Measurements from ENCODE around the gene STING1. TPM values are rescaled to one million over a fixed set of nuclear protein-coding genes. Genes with fewer than 3 reads are reported as not detected.

The STING1 gene
- total and polyA plus RNA-seq, 2 experiments from 2014 or later = 7.7 to 17.0 TPM

DNA sequence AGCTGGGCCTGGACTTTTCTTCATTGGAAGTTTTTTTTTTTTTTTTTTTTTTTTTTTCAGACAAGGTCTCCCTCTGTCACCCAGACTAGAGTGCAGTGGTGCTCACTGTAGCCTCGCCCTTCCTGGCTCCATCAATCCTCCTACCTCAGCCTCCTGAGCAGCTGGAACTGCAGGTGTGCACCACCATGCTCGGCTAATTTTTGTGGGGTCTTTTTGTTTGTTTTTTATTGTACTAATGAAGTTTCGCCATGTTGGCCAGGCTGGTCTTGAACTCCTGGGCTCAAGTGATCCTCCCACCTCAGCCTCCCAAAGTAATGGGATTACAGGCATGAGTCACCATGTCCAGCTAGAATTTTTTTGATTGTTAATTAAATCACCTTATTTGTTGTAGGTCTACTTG, 46.9 kb downstream of the STING1 start:
- H3K9me3 ChIP-seq (ENCODE audit: low read depth) = no peaks in the 10 kb centered on the region
- TF ChIP-seq EZH2phosphoT487 (IDR thresholded peaks at IDR 0.05; ENCODE audit: low read depth, severe bottlenecking, unreplicated experiment) (no peak), EZH2 (IDR thresholded peaks at IDR 0.05; ENCODE audit: borderline replicate concordance) (no peak)
- TF ChIP-seq, protein P1, sequence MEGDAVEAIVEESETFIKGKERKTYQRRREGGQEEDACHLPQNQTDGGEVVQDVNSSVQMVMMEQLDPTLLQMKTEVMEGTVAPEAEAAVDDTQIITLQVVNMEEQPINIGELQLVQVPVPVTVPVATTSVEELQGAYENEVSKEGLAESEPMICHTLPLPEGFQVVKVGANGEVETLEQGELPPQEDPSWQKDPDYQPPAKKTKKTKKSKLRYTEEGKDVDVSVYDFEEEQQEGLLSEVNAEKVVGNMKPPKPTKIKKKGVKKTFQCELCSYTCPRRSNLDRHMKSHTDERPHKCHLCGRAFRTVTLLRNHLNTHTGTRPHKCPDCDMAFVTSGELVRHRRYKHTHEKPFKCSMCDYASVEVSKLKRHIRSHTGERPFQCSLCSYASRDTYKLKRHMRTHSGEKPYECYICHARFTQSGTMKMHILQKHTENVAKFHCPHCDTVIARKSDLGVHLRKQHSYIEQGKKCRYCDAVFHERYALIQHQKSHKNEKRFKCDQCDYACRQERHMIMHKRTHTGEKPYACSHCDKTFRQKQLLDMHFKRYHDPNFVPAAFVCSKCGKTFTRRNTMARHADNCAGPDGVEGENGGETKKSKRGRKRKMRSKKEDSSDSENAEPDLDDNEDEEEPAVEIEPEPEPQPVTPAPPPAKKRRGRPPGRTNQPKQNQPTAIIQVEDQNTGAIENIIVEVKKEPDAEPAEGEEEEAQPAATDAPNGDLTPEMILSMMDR (IDR thresholded peaks at IDR 0.05; ENCODE audit: poor library complexity) = no peak
- 92% methylated on average over 3 of the region's 3 CpGs for WGBS (ENCODE audit: low lambda C conversion rate, missing lambda C conversion rate)

GRCh38 chr5:139431706-139432105, 50.9 kb downstream of the STING1 start:
- Histone ChIP-seq H3K27me3 (no peaks in the 10 kb centered on the region), H3K27ac (no peak overlapping the region), H3K4me1 (ENCODE audit: insufficient read depth) (no peaks in the 10 kb centered on the region), H3K9me3 (ENCODE audit: low read depth) (no peaks in the 10 kb centered on the region), H2AFZ (no peak overlapping the region), H3K4me2 (no peak overlapping the region), H3K36me3 (replicated peaks; ENCODE audit: insufficient read depth, low read depth) (no peaks in the 10 kb centered on the region), H3K79me2 (no peaks in the 10 kb centered on the region), H3K4me3 (no peak overlapping the region), H4K20me1 (ENCODE audit: insufficient read depth, poor library complexity, severe bottlenecking) (no peaks in the 10 kb centered on the region), H3K9me2 (replicated peaks; ENCODE audit: insufficient read depth) (no peaks in the 10 kb centered on the region)
- no peak for DNase-seq (ENCODE audit: low spot score)
- no peak for TF ChIP-seq EZH2phosphoT487 (IDR thresholded peaks at IDR 0.05; ENCODE audit: low read depth, severe bottlenecking, unreplicated experiment)
- TF ChIP-seq, protein P1 (IDR thresholded peaks at IDR 0.05; ENCODE audit: poor library complexity) = no peak
- no peak for TF ChIP-seq EZH2 (IDR thresholded peaks at IDR 0.05; ENCODE audit: borderline replicate concordance)
- WGBS (ENCODE audit: low lambda C conversion rate, missing lambda C conversion rate) = 82% methylated on average over 1 of the region's 1 CpG

More for the DNA sequence above, 46.9 kb downstream of the STING1 start:
- no peaks in the 10 kb centered on the region for H3K9me2 ChIP-seq (replicated peaks; ENCODE audit: insufficient read depth)
- H3K27ac ChIP-seq = no peak overlapping the region
- no peak overlapping the region for H3K4me2 ChIP-seq
- no peaks in the 10 kb centered on the region for H4K20me1 ChIP-seq (ENCODE audit: insufficient read depth, poor library complexity, severe bottlenecking)
- no peak for DNase-seq (ENCODE audit: low spot score)
- no peaks in the 10 kb centered on the region for H3K79me2 ChIP-seq
- H3K36me3 ChIP-seq (replicated peaks; ENCODE audit: insufficient read depth, low read depth) = no peaks in the 10 kb centered on the region
- peaks cover 6% of the 10 kb centered on the region for H3K4me1 ChIP-seq (ENCODE audit: insufficient read depth)
- H2AFZ ChIP-seq = no peak overlapping the region
- H3K27me3 ChIP-seq = no peaks in the 10 kb centered on the region
- H3K4me3 ChIP-seq = no peak overlapping the region

- no peak overlapping the region for H3K4me3 ChIP-seq
- 92% methylated on average over 2 of the region's 2 CpGs for WGBS (ENCODE audit: low lambda C conversion rate, missing lambda C conversion rate)
Observed at GRCh38 chr5:139430015-139430414, 52.5 kb downstream of the STING1 start.

More at GRCh38 chr5:139430015-139430414, 52.5 kb downstream of the STING1 start:
- TF ChIP-seq EZH2 (IDR thresholded peaks at IDR 0.05; ENCODE audit: borderline replicate concordance) (no peak), EZH2phosphoT487 (IDR thresholded peaks at IDR 0.05; ENCODE audit: low read depth, severe bottlenecking, unreplicated experiment) (no peak)
- TF ChIP-seq, protein P1 (IDR thresholded peaks at IDR 0.05; ENCODE audit: poor library complexity) = no peak
- H3K27me3 ChIP-seq = no peaks in the 10 kb centered on the region
- H2AFZ ChIP-seq = no peak overlapping the region
- no peaks in the 10 kb centered on the region for H3K79me2 ChIP-seq
- H4K20me1 ChIP-seq (ENCODE audit: insufficient read depth, poor library complexity, severe bottlenecking) = no peaks in the 10 kb centered on the region
- H3K9me3 ChIP-seq (ENCODE audit: low read depth) = no peaks in the 10 kb centered on the region
- H3K4me2 ChIP-seq = no peak overlapping the region
- H3K27ac ChIP-seq = no peak overlapping the region
- H3K4me1 ChIP-seq (ENCODE audit: insufficient read depth) = no peaks in the 10 kb centered on the region
- H3K9me2 ChIP-seq (replicated peaks; ENCODE audit: insufficient read depth) = no peaks in the 10 kb centered on the region
- no peaks in the 10 kb centered on the region for H3K36me3 ChIP-seq (replicated peaks; ENCODE audit: insufficient read depth, low read depth)
- DNase-seq (ENCODE audit: low spot score) = no peak

Measured in hepatocyte (in vitro differentiated cells).